ENCODE measurements around the gene GPC6.

Gene GPC6

DNA sequence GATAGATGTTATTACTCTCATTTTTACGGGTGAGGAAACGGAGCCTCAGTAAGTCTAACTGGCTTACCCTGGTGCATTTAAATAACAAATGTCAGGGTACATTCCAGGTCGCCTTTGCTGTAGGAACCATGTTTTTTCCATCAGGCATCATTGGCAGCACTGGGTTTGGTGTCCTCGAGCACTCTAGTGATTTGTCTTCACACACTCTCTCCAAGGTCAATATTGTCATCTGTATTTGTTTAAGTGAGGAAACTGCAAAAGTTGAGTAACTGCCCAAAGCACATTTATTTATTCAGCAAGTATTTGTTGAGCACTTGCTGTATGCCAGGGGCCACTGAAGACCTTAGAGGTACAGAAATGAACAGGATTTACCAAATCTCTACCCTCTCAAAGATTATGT, 1174.3 kb downstream of the GPC6 start:
- DNase-seq = no peak

- no peak for DNase-seq
Observed at GRCh38 chr13:94408314-94409036, 1181.9 kb downstream of the GPC6 start.

GRCh38 chr13:94411747-94412146, 1185.1 kb downstream of the GPC6 start:
- no peak for DNase-seq

DNA sequence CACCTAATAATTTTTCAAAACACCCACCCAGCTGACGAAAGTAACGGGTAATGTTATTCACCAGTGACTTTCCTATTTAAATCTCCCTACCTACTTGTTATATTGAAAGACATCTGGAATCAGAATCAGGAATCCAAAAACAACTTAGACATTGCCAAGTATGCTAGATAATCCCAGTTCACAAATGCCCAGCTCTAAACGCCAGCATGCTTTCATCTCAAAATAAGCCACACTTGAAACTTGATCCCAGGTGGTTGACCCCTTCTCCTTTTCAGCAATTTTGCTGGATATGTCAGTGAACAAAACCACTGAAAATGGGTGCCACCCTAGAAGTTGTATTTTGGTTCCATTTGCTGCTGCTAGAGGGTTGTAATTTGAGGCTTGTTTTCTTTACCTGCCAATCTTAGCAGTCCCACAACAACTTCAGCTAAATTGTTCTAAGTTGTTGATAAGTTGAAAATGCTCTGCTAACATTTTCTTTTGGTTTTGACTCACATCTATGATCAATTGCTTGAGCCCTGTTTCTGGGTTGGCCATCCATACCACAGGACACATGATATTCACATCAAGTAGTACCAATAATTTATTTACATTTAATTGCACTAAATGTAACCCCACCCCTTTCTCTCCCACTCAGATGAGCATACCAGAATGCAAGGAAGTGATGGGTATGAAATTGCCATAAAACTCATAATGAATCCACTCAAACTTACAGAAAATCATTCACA, 1186.4 kb downstream of the GPC6 start:
- no peak for DNase-seq

DNA sequence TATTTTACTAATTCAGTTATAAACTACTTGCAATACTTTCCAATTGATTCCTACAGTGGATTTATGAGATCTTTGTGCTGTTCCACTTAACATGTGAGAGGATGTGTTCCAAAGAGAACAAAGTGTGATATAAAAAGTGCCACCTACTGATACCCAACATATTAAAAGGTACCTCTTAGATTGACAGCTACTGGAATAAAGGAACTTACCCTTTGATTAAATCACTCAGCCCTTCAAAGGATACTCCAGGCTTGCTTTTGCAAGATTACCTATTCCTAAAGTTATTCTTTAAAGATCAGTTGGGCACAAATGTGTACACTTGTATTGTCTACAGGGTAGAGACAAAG, 1187.0 kb downstream of the GPC6 start:
- no peak for DNase-seq

DNA sequence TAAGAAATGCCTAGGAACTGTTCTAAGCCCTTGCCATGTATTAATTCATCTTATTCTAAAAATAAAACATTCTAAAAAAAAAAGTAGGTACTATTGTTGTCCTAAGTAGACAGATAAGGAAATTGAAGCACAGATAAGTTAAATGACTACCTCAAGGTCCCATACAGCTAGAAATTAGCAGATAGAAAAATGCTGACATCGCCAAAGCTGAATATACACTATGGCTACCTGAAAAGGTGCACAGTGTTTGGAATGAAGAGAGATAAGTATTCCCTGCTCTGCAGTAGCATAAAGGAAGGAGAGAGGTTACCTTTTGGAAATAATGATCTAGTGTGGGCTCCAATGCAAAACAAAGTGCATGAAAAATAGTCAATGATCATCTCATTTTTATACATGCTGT, 1187.5 kb downstream of the GPC6 start:
- DNase-seq = no peak

GRCh38 chr13:94414708-94415107, 1188.1 kb downstream of the GPC6 start:
- DNase-seq = no peak

DNA sequence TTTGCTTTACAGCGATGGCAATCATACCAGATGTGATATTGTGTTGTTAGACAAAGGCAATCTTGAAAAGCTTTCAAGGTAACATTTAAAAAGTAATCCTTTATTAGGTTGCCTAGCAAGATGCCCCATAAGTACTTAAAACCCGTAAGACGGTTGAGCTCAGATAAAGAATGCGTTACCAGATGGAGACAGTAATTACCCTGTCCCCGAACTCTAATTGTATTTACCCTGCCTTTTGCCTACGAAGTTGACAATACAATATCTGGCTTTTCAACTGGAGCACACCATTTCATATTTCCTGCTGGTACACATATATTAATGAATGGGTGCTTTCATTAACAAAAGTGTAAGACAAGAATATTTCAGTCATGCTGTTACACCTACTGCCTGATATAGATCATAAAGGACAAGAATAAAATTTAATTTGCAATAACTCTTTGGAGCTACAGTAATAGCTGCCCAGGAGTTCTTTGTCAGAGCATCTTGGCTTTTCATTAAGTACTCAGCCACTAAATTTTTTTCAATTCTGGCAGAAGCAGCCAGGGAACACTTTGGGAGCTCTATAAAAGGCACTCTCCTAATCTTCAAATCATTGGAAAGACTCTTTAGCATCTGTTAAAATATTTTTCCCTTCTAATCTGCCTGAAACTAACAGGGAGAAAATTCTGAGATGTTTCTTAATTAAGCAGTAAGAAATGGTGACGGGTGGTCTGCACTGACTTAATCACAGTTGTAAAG, 1189.1 kb downstream of the GPC6 start:
- DNase-seq = no peak

- peak; percentile 26 for DNase-seq
Observed at GRCh38 chr13:94416454-94417080, 1190.0 kb downstream of the GPC6 start.

- DNase-seq = no peak
Observed at GRCh38 chr13:94417294-94417693, 1190.7 kb downstream of the GPC6 start.

DNA sequence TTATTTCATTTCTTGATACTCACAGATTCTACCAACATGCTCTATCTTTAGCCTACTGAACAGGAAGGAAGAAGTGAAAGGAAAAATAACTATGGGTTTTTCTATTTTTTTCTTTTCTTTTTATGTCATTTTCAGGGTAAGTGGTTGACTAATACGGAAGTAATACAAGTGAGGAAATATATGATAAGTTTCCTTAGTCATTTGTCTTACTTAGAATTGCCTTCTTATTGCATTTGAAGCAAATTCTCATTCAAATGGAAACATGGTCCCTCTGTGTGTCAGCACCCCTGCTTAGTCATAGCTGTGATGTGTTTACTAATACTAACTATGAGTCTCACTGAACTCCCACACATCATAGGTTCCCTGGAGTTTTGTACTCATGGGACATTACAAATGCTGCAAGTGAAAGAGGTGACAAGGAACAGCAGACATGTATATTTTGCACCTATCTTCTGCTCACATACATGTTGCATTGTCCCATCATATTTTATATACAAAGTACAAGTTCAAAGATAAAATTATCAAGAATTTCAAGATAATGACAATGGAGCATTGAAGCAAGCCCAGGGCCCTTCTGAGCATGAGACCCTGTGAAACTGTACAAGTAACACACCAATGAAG, 1192.8 kb downstream of the GPC6 start:
- peak; percentile 87 for DNase-seq

DNA sequence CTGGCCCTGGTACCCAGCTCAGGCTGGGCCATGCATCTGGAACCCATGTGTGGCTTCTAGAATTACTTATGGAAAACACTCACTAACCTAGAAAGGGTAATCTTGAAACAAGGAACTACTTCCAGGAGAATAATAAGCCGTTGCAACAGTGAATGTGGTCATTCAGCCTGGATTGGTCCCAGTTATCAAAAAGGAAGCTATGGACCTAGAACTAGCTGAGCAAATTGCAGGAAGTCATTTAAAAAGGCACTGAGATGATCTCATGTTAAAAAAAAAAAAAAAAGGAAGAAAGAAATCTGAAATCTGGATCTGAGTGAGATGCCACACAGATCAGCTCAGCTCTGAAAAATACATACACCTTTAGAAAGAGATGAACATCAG, 1193.3 kb downstream of the GPC6 start:
- DNase-seq = peak; percentile 47

- DNase-seq = no peak
Observed at GRCh38 chr13:94427313-94427953, 1200.8 kb downstream of the GPC6 start.

DNA sequence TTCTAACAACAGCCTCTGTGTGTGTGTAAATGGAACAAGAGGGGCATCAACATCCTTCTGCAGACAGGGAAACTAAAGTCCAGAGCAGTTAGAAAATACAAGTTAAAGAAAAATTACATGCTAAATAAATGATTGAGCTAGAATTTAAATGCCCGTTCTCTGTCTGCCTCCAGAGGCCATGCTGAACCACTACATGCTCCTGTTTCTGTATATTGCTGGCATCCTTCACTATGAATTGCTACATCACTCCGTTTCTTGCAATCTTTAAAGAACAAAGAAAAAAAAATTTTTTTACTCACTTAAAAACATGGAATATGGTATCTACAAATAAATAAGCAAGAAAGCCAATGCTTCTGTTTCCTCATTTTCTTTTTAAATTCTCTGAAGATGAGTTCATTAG, 1205.0 kb downstream of the GPC6 start:
- no peak for DNase-seq

GRCh38 chr13:94431987-94432386, 1205.4 kb downstream of the GPC6 start:
- DNase-seq = no peak

DNA sequence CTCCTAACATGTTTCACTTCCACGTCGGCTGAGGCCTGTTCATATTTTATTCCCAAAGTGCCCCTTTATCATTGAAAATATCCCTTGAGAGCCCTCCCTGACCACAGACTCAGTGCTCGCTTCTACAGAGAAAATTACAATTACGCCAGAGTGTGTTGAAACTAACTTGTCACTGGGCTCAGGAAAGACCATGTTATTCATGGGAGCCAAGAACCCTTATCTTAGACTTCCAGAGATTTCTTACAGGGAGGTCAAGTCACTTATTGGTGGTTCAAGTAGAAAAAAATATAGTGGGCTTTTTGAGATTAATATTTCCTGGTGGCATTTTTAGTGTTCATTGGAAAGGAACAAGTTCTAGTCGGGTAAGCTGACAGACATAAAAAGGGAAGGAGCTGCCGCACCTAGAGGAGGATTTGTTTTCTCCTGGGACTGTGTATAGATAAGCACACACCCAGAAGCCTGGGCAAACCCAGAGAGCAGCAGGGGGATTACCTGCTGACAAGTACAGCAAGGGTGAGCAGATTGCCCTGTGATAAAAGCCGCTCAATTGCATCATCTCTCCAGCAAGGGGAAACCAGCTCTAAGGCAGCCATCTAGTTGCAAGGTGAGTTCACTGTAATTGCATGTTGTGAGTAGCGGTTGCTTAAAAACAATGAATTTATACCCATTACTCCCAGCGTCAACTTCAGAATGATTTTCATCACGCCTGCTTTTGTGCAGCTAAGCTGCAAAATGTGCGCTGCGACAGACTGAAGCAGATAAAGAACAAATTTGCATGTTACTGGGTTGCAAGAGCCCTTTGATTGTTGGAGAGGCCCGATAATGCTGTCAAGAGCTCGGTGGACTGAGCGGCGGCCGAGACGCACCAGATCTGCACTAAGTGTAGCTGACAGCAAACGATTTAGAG, 1206.7 kb downstream of the GPC6 start:
- DNase-seq = peak; percentile 10

DNA sequence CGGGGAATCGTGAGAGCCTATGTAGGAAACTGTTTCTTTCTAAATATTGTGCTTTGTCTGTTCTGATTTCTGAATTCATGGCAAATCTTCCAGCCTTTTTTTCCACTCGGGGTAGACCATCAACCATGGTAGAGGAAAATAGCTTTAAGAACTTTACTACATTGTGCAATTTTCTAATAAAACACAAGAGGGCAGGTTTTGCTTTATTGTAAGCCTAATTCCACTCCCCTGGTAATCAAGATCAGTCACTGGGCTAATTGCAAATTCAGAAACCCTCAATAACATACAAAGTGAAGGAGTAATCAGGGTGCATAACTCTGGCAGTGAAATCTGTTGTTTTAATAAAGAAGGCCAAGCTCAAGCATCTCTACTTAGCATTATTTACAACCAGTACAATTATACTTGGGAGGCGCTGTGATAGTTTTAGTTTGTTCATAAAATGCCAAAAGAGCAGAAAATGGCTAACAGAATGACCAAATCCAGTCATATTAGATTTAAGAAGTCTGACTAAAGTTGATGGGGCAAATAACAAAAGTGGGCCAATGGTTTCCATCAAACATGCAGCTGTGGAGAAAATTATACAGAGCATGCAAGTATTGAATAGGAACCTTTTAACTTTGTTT, 1209.1 kb downstream of the GPC6 start:
- DNase-seq = peak; percentile 33

GRCh38 chr13:94444826-94445225, 1218.2 kb downstream of the GPC6 start:
- DNase-seq = no peak

GRCh38 chr13:94454334-94454733, 1227.7 kb downstream of the GPC6 start:
- DNase-seq = no peak

DNA sequence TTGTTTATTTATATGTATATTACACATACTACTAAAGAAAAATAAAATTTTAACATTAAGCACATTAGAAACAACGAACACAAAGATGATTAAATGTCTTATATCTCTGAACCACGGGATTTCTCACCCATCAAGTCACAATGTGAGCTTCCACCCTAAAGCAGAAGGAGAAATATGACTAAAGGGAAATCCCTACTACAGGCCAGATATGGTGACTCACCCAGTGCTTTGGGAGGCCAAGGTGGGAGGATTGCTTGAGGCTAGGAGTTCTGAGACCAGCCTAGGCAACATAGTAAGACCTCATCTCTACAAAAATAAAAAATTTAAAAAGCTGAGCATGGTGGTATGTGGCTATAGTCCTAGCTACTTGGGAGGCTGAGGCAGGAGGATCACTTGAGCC, 1228.3 kb downstream of the GPC6 start:
- no peak for DNase-seq

DNA sequence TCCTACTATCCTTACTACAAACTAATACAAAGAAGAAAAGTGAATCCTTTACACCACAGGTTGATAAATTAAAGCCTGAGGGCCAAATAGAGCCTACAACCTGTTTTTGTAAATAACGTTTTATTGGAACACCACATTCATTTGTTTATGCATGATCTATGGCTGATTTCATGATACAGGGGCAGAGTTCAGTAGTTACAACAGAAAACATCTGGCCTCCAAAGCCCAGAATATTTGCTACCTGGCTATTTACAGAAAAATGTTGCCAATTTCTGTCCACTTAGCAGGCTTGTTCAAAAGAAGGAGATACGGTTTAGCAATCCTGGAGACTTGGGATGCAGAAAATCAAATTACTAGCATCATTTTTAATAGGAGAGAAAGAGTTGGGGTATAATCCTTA, 1228.8 kb downstream of the GPC6 start:
- no peak for DNase-seq

All from MV-4-11 (cell line).